ENCODE results near the gene TMEM94. TPM values are rescaled to one million over a fixed set of nuclear protein-coding genes. Genes with fewer than 3 reads are reported as not detected.

TMEM94 gene
- total RNA-seq, 1 donor from 2014 or later = 197 TPM

DNA sequence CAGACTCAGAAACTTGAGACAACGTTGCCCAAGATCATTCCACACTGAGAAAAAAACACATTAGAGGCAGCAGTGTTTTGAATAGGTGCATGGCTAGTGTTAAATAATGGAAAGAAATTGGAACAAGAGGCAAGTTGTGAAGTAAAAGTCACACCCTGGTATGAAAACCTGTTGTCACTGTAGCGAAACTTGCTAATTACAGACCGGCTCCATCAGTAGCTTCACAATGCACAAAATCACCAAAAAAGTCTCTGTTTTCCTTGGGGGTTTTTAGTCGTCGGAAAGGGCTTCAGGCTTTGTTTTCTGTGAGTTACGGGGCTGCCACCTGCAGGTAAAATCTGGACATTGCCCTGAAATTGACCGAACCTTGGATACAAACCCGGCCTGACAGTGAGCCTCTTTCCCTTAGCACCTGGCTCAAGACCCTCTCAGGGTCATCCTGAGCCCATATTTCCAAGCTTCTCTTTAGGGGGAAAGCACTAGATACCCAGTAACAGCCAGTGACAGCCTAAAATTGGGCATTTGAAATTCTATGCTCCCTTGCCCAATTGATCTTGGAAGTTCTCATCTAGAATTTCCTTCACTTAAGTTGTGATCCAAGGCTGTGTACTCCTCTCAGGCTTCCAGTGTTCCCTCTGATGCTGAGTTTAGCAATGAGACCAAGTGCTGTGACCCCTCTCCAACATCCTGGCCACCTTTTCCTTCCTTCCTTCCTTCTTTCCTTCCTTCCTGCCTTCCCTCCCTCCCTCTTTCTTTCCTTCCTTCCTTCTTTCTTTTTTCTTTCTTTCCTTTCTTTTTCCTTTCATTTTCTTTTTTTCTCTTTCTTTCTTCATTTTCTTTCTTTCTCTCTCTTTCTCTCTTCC, 43.7 kb upstream of the TMEM94 start:
- peak overlapping the region; percentile 57 for H3K27ac Mint-ChIP-seq

DNA sequence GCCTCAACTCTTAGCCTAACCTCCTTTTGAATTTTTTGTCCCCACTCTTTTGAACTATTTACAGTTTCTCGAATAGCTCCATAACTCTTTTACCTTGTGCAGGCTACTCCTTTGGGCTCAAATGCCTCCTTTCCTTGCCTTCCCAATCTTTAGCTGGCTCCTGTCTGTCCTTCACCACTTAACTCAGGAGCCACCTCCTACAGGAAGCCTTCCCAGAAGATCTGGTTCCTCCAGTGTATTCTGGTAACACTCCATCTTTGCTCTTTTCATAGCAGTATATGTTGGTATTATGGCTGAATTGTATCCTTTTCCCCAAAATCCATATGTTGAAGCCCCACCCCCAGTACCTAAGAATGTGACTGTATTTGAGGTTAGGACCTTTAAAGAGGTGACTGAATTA, 41.9 kb upstream of the TMEM94 start:
- Mint-ChIP-seq H3K27me3 (peaks cover 7% of the 10 kb centered on the region), H3K36me3 (ENCODE audit: insufficient read depth) (no peaks in the 10 kb centered on the region), H3K9me3 (ENCODE audit: low read depth) (no peaks in the 10 kb centered on the region), H3K4me3 (ENCODE audit: low read depth) (no peak overlapping the region), H3K4me1 (ENCODE audit: low read depth) (peaks cover 2% of the 10 kb centered on the region), H3K27ac (no peak overlapping the region)
- no peak for DNase-seq (ENCODE audit: low spot score, unreplicated experiment)
- TF ChIP-seq, protein P1, sequence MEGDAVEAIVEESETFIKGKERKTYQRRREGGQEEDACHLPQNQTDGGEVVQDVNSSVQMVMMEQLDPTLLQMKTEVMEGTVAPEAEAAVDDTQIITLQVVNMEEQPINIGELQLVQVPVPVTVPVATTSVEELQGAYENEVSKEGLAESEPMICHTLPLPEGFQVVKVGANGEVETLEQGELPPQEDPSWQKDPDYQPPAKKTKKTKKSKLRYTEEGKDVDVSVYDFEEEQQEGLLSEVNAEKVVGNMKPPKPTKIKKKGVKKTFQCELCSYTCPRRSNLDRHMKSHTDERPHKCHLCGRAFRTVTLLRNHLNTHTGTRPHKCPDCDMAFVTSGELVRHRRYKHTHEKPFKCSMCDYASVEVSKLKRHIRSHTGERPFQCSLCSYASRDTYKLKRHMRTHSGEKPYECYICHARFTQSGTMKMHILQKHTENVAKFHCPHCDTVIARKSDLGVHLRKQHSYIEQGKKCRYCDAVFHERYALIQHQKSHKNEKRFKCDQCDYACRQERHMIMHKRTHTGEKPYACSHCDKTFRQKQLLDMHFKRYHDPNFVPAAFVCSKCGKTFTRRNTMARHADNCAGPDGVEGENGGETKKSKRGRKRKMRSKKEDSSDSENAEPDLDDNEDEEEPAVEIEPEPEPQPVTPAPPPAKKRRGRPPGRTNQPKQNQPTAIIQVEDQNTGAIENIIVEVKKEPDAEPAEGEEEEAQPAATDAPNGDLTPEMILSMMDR (IDR thresholded peaks at IDR 0.05; ENCODE audit: unreplicated experiment) = no peak

More for the DNA sequence above, 43.7 kb upstream of the TMEM94 start:
- H3K4me1 Mint-ChIP-seq (ENCODE audit: low read depth) = peaks cover 5% of the 10 kb centered on the region
- peak; percentile 51 for DNase-seq (ENCODE audit: low spot score, unreplicated experiment)
- H3K9me3 Mint-ChIP-seq (ENCODE audit: low read depth) = no peaks in the 10 kb centered on the region
- no peak overlapping the region for H3K4me3 Mint-ChIP-seq (ENCODE audit: low read depth)
- TF ChIP-seq, protein P1 (IDR thresholded peaks at IDR 0.05; ENCODE audit: unreplicated experiment) = peak; percentile 90
- H3K36me3 Mint-ChIP-seq (ENCODE audit: insufficient read depth) = no peaks in the 10 kb centered on the region
- H3K27me3 Mint-ChIP-seq = peaks cover 7% of the 10 kb centered on the region

DNA sequence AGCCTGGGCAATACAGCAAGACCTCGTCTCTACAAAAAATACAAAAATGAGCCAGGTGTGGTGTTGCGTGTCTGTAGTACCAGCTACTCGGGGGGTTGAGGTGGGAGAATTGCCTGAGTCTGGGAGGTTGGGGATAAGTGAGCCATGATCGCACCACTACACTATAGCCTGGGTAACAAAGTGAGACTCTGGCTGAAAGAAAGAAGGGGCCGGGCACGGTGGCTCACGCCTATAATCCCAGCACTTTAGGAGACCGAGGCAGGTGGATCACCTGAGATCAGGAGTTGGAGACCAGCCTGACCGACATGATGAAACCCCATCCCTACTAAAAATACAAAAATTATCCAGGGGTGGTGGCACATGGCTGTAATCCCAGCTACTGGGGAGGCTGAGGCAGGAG, 40.4 kb upstream of the TMEM94 start:
- Mint-ChIP-seq H3K27me3 (peaks cover 7% of the 10 kb centered on the region), H3K9me3 (ENCODE audit: low read depth) (no peaks in the 10 kb centered on the region), H3K4me3 (ENCODE audit: low read depth) (no peak overlapping the region), H3K4me1 (ENCODE audit: low read depth) (peaks cover 2% of the 10 kb centered on the region), H3K27ac (no peak overlapping the region), H3K36me3 (ENCODE audit: insufficient read depth) (no peaks in the 10 kb centered on the region)
- TF ChIP-seq, protein P1 (IDR thresholded peaks at IDR 0.05; ENCODE audit: unreplicated experiment) = no peak
- DNase-seq (ENCODE audit: low spot score, unreplicated experiment) = no peak

DNA sequence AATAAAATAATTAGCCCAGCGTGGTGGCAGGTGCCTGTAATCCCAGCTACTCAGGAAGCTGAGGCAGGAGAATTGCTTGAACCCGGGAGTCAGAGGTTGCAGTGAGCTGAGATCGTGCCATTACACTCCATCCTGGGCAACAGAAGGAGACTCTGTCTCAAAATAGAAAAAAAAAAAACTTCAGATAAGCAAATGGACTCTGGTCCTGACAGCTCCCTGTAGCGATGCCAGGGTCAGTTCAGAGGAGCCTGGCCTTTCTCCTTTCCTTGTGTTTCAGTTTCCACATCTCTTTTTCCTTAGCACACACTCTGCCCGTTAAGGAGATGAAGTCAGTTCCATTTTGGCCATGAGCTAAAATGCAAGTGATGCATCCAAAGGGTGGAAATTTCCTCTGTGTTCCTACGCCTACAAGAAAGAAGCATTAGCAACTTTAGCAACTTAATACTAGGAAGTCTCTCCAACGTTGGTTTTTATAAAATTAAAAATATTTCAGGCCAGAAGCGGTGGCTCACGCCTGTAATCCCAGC, 39.3 kb upstream of the TMEM94 start:
- no peak for DNase-seq (ENCODE audit: low spot score, unreplicated experiment)
- Mint-ChIP-seq H3K27ac (no peak overlapping the region), H3K4me3 (ENCODE audit: low read depth) (no peak overlapping the region), H3K36me3 (ENCODE audit: insufficient read depth) (no peaks in the 10 kb centered on the region), H3K27me3 (peaks cover 7% of the 10 kb centered on the region), H3K4me1 (ENCODE audit: low read depth) (peaks cover 2% of the 10 kb centered on the region), H3K9me3 (ENCODE audit: low read depth) (no peaks in the 10 kb centered on the region)
- TF ChIP-seq, protein P1 (IDR thresholded peaks at IDR 0.05; ENCODE audit: unreplicated experiment) = no peak

DNA sequence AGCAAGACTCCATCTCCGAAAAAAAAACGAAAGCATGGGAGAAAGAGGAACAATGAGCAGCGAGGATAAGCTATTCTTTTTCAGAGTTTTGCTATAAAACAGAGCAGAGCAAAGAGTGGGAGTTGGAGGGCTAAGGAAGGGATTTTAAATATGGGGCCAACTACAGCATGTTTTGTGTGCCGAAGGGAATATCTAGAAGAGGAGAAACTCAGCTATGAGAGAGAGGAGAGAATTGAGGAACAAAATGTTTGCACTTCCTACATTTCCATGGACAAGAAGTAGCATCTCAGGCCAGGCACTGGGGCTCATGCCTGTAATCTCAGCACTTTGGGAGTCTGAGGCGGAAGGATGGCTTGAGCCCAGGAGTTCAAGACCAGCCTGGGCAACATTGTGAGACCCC, 37.9 kb upstream of the TMEM94 start:
- DNase-seq (ENCODE audit: low spot score, unreplicated experiment) = no peak
- Mint-ChIP-seq H3K9me3 (ENCODE audit: low read depth) (no peaks in the 10 kb centered on the region), H3K4me1 (ENCODE audit: low read depth) (no peaks in the 10 kb centered on the region), H3K27me3 (peaks cover 7% of the 10 kb centered on the region), H3K27ac (no peak overlapping the region), H3K4me3 (ENCODE audit: low read depth) (no peak overlapping the region), H3K36me3 (ENCODE audit: insufficient read depth) (no peaks in the 10 kb centered on the region)
- TF ChIP-seq, protein P1 (IDR thresholded peaks at IDR 0.05; ENCODE audit: unreplicated experiment) = no peak
